ENCODE results near the gene BEND6. TPM values are rescaled to one million over a fixed set of nuclear protein-coding genes. Genes with fewer than 3 reads are reported as not detected.

BEND6 gene, protein sequence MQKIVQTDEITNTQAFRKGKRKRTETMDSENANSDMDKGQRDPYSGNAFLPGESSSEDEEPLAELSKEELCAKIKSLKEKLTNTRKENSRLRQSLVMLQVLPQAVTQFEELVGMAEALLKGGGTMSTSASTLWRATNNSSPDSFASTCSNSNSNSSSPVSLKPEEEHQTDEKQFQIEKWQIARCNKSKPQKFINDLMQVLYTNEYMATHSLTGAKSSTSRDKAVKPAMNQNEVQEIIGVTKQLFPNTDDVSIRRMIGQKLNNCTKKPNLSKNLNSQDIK
- 10 to 100 TPM in 1 of 2 donors, 1 to 10 TPM in 1; 9.8 to 18.5 TPM for total RNA-seq
- long read RNA-seq, donor 1, partial matches to known transcripts: 3 of 9 reads
- long read RNA-seq, donor 1, other reads (novel, unspliced or antisense): 4 of 9 reads
- long read RNA-seq, donor 2, transcript BEND6-202 (7 exons, 2,379 nt): major isoform, 7 of 21 reads
- long read RNA-seq, donor 2, partial matches to known transcripts: 0 of 21 reads
- long read RNA-seq, donor 2, other reads (novel, unspliced or antisense): 11 of 21 reads

DNA sequence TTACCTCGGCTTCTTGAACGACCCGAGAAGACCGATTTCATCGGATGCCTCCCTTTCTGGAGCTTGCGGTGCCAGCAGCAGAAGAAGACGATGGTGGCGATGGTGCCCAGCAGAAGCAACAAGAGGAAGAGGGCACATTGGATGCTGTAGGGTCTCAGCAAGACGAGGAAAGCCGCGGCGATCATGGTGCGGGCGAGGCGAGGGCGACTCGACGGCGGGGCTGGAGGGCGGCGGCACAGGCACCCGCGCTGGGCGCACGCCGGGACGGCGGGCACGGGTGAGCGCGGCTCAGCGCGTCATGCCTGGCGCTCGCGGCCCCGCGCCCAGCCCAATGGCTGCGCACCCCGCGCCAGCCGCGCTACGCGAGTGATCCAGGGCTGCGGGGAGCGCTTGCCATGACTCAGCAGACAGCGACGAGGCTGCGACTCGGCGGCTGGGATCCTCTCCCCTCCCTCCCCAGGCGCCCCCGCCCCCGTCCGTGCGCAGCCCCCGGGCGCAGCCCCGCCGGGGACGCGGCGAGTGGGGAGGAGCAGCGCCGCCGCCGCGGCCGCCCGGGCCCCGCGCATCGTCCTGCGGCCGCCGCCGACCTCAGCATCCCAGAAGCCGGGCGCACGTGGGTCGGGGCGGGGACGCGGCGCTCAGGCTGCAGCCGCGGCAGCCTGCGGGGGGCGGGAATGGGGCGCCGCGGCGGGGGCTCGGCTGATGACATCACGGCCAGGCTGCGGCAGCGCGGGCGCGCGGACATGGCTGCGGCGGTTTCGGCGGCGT, at the start of gene BEND6:
BEND6 (plus strand) TSS at position 705 of the 768 bp plus-strand sequence. CDS start 26,704 bp downstream, outside the sequence.
- intact Hi-C loops (cut with DNase I): no loop called here
- DNase-seq (ENCODE audit: low spot score): peak; percentile 87

DNA sequence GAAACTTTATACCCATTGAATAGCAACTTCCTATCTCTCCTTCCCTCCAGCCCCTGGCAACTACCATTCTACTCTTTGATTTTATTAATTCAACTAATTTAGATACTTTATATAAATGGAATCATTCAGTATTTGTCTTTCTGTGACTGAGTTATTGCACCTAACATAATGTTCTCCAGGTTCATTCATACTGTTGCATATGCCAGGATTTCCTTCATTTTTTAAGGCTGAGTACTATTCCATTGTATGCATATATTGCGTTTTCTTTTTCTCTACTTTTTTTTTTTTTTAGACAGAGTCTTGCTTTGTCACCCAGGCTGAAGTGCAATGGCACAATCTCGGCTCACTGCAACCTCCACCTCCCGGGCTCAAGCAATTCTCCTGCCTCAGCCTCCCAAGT, 49.5 kb upstream of the BEND6 start:
- intact Hi-C loops (cut with DNase I): loop anchor here (5.0 to 10.0 kb wide), 2 partner anchors 119 to 417 kb away; no protein-coding TSS in a partner anchor
- no peak for DNase-seq (ENCODE audit: low spot score)

DNA sequence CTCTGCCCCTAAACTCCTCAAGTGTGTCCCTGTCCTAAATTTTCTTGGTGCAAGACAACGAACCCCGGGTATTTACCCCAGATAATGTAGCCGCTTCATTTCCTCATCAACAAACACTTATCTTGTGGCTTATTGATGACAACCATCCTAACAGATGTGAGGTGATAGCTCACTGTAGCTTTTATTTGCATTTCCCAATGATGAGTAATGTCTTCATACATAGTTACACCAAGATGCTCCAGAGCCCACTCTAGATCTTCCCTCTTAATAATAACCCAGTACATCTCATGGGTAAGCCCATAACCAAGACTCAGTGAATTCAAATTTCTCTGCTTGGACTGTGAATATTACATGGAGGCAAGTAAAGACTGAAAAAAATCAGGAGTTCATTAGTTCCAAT, 48.2 kb upstream of the BEND6 start:
- no peak for DNase-seq (ENCODE audit: low spot score)
- intact Hi-C loops (cut with DNase I): loop anchor here (5.0 to 10.0 kb wide), 2 partner anchors 118 to 416 kb away; no protein-coding TSS in a partner anchor

DNA sequence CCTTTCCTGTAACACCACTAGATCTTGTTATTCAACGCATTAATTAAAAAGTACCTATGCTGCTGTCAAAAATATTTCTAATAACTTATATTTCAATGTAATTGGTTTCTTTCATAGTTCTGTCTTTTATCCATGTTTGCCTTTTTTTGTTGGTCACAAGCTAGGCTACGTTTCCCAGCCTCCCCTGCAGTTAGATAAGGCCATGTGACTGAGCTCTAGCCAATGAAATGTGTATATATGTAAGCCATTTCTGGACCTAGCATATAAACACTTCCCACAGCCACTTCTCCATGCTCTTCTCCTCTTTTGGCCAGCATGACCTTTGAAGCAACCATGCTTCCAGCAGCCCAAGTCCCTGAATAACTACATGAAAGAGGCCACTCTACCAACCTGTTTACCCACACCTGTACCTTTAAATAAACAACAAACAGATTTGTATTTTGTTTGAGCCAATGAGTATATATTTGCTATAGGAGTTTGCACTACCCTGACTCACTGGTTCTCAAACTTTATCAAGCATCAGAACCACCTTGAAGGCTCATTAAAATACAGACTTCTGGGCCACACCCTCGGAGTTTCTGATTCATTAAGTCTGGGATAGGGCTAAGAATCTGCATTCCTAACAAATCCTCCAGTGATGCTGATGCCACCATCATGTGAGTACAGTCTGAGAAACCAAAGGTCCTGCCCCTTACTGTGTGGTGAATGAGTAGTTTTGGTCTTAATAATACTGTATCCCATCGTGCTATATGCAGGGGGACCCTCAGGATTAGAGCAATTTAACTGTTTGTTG, 45.6 kb upstream of the BEND6 start:
- no peak for DNase-seq (ENCODE audit: low spot score)
- intact Hi-C loops (cut with DNase I): loop anchor here (5.0 to 10.0 kb wide), 2 partner anchors 115 to 413 kb away; no protein-coding TSS in a partner anchor

DNA sequence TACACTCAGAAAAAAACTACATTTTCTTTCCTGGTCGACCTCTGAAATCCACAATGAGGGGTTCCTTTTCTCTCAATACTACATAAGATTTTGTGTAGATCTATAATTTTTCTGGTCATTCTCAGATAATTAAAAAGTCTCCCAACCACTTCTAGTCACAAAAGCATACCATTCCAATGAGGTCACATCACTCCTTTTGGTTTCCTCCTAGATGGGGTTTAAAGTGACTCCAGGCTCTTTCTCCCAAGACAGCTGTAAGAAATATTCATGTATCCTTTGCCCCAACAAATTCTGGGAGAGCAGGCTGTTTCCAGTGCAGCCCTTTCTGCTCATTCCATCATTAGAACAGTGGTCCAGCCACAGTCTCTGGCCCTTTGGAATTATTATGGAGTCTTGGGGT, 43.1 kb upstream of the BEND6 start:
- DNase-seq (ENCODE audit: low spot score): no peak
- intact Hi-C loops (cut with DNase I): no loop called here

DNA sequence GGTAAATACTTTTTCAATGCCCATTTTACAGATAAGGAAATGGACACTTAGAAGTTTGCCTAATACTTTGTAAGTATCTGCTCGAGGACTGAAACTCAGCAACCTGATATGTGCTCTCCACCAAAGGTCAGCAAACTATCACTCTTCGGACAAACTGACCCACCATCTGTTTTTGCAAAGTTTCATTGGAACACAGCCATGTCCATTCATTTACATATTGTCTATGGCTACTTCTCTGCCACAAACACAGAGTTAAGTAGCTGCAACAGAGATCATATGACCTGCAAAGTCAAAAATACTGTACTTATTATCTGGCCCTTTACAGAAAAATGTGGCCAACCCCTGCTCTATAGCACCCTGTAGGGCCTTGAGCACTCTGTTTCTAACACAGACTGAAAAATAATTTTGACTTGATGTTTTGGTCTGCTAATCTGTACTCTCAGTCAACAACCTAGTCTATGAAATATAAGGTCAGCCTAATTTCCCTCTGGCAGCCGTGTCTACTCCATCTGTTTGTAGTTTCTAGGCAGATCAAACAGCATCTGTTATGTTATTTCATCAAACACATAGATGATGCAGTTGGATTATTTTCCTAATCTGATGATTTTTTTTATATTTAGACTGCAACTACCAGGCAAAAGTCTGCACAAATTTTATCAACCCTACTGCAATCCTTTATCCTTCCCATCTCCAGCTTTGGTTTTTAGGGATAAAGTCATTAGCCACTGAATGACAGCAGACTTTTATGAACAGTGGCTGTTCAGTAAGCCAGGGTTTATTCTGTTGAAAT, 41.4 kb upstream of the BEND6 start:
- intact Hi-C loops (cut with DNase I): no loop called here
- DNase-seq (ENCODE audit: low spot score): no peak

DNA sequence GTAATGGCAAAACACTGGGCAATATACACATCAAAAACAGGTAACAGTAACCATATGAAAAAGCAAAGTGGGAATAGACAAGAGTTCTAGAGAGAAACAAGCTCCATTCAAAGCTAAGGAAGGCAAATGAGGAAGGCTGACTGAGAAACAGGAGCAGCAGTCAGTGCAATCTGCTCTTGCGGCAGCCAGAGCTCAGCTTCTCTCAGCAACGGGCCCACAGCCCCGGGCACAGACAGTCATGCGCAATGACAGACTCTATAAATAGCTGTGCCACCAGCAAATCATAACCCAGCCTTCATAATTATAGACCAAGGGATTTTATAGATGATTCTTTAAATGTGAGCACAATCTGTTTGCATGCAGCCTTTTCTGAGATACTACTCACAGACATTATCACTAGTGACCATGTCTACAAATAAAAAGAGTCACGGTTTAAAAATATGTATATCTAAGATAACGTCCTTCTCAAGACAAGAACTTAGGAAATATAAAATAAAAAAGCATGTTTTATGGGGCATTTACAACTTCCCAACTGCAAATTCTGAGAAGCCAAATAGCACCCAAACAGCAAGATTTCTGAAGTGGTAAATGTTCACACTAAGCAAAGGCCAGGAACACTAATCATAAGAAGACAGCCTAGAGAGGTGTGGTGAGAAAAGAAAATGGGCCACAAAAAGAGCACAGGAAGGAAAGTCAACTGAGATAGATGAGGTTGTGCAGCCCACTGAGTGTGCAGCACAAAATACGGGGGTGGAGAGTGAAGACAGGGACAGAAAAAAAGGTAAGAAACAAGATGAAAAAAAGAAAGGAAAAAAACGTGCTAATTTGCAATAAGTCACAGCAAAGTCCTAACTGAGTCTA, 39.9 kb upstream of the BEND6 start:
- no peak for DNase-seq (ENCODE audit: low spot score)
- intact Hi-C loops (cut with DNase I): no loop called here

DNA sequence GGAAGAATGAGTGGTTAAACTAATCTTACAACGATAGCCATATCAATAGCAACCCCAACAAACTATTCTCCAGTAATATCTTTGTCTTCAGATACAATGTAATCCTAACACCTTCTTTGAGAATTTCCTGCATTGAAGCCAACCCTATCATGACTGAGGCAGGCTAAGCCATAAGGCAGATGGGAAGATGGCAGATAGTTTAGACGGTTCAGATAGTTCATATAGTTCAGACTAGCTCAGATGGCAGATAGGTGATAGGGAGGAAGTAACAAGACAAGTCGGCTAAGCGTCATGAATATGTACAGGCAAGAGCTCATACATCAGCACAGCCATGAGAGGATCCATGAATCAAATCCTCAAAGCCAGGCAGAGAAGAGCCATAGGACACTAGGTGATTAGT, 39.1 kb upstream of the BEND6 start:
- intact Hi-C loops (cut with DNase I): no loop called here
- no peak for DNase-seq (ENCODE audit: low spot score)

DNA sequence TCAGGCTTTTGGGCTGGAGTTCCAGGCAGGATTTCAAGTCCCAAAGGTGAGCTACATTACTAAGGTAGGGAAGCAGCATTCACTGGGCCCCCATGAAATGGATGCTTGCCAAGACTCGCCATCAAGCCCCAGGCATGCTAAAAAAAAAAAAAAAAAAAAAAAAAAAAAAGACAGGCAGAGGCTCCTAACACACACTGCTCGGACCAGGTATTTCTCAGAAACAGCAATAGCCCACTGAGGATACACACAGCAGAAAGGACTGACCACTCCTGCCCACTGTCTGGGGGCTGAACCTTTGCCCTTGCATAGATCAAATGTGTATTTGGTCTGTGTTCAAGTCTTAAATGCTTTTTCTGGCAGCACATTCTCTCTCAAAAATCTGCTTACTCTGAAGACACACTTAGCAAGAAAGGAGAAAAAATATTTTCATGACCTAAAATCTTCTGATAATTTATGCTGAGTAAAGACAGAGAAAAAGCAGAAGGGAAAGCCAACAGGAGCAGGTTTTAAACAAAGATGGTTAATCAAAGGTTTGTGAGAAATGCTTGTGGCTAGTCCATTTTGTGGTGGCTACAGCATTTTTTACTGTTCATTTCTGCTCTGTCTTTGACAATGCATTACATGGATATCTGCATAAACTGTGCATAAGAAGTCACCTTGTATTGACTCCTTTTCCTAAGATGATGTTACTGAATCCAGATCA, 37.9 kb upstream of the BEND6 start:
- no peak for DNase-seq (ENCODE audit: low spot score)
- intact Hi-C loops (cut with DNase I): no loop called here

DNA sequence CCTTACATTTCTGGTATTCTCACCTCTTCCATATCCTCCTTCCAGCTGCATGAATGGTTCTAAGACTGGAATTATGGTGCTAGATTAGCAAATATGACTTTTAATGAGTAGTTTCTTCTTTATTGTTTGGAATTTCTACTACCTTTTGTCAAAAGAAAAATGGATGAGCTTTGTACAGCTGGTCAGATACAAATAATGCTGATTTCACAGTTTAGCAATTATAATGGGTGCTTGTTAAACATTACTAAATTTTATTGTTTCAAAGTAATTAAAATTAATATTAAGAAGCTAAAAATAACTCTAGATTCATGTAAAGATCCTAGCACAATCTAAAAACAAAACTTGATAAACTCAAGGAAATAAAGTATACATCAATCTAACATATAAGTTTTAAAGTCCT, 32.3 kb upstream of the BEND6 start:
- intact Hi-C loops (cut with DNase I): no loop called here
- no peak for DNase-seq (ENCODE audit: low spot score)

DNA sequence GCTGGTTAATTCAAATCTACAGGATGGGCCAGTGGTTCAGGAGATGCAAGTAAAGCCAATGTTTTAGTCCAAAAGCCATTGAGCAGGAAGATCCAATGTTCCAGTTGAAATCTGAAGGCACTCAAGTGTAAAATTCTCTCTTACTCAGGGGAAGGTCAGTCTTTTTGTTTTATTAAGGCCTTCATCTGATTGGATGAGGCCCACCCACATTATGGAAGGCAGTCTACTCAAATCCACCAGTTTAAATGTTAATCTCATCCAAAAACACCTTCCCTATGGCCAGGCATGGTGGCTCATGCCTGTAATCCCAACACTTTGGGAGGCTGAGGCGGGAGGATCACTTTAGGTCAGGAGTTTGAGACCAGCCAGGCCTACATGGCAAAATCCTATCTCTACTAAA, 31.3 kb upstream of the BEND6 start:
- DNase-seq (ENCODE audit: low spot score): no peak
- intact Hi-C loops (cut with DNase I): no loop called here

DNA sequence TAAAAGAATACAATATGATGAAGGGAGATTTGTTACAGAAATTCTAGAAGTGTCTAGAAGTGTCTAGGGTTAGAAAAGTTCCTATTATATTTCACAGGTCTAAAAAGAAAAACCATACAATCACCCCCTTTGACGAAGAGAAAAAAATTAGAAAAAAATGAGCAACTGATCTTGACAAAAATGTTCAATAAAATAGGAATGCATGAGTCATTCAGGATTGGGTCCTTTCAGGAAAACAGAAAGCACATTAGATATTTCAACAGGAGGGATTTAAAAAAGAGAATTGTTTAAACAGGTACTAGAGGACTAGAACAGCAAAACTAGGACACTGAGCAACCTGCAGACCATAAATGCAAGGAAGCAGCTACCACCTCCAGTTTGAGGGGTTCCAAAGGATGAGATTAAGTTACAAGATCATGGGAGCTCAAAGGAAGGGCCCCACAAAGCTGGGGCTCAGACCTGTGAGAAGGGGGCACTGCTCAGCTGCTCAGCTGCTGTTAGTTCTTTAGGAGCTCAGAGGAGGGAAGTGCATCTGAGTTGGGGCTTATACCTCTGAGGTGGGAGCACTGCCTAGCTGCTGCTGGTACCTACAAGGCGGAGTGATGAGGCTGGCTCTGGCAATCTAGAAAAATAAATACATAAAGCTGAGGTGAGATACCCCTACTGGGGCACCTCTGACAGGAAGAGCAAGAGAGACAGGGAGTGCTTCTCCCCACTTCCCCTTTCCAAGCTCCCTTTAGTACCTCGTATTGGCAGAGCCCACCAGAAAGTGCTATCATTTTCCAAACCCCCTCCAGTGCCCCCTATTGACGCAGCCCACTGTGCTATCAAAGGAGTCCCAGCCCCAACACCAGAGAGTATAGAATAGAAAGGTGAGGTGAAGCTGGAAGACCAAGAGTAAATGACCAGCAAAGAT, 27.1 kb upstream of the BEND6 start:
- intact Hi-C loops (cut with DNase I): no loop called here
- DNase-seq (ENCODE audit: low spot score): no peak

DNA sequence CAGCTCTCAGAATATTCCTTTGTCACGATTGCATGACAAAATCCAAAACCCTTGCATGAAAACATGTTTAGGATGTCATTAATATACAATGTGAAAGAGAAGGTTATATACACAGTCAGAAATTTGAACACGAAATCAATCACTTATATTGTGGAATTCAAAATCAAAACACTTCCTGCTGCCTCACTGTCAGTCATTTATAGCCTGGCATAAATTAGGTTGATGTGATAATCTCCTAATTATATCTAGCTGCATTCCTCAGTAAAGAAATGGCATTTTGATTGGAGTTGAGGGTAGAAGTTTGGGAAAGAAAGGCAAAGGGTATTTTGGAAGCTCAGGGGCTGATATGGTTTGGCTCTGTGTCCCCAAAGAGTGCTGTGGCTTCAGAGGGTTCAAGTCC, 24.1 kb upstream of the BEND6 start:
- no peak for DNase-seq (ENCODE audit: low spot score)
- intact Hi-C loops (cut with DNase I): no loop called here

DNA sequence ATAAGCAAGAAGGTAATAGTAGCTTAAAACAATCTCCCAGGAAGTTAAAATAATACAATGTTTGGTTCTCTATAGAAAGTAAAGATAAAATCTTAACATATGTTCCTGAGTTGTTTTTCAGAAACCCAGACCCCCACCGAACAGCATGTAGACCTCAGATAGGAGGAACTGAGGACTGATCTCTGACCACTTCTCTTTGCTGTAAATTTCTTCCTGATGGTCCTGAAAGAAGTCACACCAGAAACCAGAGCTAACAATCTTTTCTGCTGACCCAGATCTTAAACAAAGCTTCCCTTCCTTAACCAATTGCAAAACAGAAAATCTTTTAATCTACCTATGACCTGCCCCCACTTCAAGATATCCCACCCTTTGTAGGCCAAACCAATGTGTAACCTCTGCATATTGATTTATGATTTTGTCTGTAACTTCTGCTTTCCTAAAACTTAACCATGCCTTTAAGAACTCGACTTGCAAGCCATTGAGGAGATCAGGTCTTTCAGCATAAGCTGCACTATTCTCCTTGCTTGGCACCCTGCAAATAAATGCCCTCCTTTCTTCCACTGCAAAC, 21.9 kb upstream of the BEND6 start:
- intact Hi-C loops (cut with DNase I): no loop called here

DNA sequence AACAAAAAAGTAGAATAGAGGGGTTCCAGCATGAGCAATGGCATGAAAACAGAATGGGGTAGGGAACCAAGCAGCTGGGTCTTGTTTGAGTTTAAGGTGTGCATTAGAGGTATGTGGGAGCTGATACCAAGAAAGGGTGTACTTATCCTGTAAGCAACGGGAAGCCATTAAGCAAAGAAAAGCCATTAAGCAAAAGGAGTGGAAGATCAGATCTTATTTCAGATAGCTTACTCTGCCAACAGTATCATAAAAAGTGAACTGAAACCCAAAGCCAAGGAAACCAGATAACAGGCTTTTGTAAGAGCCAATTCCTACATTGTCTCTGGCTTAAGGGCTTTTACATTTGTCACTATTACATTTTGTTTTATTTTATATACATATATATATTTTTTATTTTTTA, 21.3 kb upstream of the BEND6 start:
- intact Hi-C loops (cut with DNase I): no loop called here
- DNase-seq (ENCODE audit: low spot score): no peak

More for the DNA sequence above, 21.9 kb upstream of the BEND6 start:
- no peak for DNase-seq (ENCODE audit: low spot score)

DNA sequence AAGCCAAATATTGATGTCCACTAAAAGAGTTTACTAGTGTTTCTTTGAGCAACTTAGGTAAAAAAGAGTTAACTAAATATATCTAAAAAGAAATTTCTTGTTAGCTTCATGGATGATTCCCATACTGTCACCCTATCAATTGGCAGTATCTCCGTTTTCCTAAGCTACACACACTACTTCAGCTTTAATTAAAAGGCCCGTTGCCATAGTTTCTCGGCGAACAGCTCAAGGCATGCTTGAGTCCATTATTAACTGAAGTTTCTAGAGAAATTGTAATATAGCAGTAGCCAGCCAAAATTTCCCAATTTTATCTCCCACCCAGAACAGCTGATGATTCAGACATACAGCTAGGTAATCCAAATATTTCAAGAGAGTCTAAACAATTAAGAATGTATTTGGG, 20.0 kb upstream of the BEND6 start:
- no peak for DNase-seq (ENCODE audit: low spot score)
- intact Hi-C loops (cut with DNase I): no loop called here
